ENCODE data around the gene GRAMD2B.

GRAMD2B gene

GRCh38 chr5:126481243-126481642 is 58.0 kb downstream of the GRAMD2B start:
- no peak overlapping the region for H3K4me3 ChIP-seq (ENCODE audit: low read depth, low read length)
- H3K36me3 ChIP-seq (ENCODE audit: control insufficient read depth in 2 of 2, insufficient read depth in 1 of 2, low read length in 2 of 2): peaks cover 0 to 26% of the 10 kb centered on the region in 2 experiments; a peak in 2 of 3 replicates
- POLR2A ChIA-PET: interaction anchor here (0.7 kb wide), 1 partner anchor 1347 kb away, joined by 4 read pairs; no protein-coding TSS in a partner anchor
- H3K9me3 ChIP-seq (ENCODE audit: control insufficient read depth, insufficient read depth, low read depth, low read length): no peaks in the 10 kb centered on the region
- TF ChIP-seq, protein P1, sequence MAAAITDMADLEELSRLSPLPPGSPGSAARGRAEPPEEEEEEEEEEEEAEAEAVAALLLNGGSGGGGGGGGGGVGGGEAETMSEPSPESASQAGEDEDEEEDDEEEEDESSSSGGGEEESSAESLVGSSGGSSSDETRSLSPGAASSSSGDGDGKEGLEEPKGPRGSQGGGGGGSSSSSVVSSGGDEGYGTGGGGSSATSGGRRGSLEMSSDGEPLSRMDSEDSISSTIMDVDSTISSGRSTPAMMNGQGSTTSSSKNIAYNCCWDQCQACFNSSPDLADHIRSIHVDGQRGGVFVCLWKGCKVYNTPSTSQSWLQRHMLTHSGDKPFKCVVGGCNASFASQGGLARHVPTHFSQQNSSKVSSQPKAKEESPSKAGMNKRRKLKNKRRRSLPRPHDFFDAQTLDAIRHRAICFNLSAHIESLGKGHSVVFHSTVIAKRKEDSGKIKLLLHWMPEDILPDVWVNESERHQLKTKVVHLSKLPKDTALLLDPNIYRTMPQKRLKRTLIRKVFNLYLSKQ (tag by site-specific recombination; IDR thresholded peaks at IDR 0.05; ENCODE audit: borderline replicate concordance): no peak
- TF ChIP-seq REPIN1 (tag by site-specific recombination; IDR thresholded peaks at IDR 0.05; ENCODE audit: low read depth) (no peak), PRDM10 (tag by site-specific recombination; IDR thresholded peaks at IDR 0.05) (no peak), ZNF416 (tag by site-specific recombination; IDR thresholded peaks at IDR 0.05) (no peak), ZNF16 (tag by site-specific recombination; IDR thresholded peaks at IDR 0.05; ENCODE audit: low read depth) (no peak), ZNF585B (tag by site-specific recombination; IDR thresholded peaks at IDR 0.05) (no peak), OVOL3 (tag by site-specific recombination; IDR thresholded peaks at IDR 0.05) (no peak), ZNF707 (tag by site-specific recombination; IDR thresholded peaks at IDR 0.05) (no peak), ZNF223 (tag by site-specific recombination; IDR thresholded peaks at IDR 0.05) (no peak), SP3 (tag by site-specific recombination; IDR thresholded peaks at IDR 0.05) (no peak), ZNF362 (tag by site-specific recombination; IDR thresholded peaks at IDR 0.05) (no peak), HOXA7 (CRISPR knock-in tag; IDR thresholded peaks at IDR 0.05; ENCODE audit: borderline replicate concordance) (no peak)
- TF ChIP-seq, protein P2, sequence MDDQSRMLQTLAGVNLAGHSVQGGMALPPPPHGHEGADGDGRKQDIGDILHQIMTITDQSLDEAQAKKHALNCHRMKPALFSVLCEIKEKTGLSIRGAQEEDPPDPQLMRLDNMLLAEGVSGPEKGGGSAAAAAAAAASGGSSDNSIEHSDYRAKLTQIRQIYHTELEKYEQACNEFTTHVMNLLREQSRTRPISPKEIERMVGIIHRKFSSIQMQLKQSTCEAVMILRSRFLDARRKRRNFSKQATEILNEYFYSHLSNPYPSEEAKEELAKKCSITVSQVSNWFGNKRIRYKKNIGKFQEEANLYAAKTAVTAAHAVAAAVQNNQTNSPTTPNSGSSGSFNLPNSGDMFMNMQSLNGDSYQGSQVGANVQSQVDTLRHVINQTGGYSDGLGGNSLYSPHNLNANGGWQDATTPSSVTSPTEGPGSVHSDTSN (CRISPR knock-in tag; IDR thresholded peaks at IDR 0.05): no peak
- TF ChIP-seq, protein P3, sequence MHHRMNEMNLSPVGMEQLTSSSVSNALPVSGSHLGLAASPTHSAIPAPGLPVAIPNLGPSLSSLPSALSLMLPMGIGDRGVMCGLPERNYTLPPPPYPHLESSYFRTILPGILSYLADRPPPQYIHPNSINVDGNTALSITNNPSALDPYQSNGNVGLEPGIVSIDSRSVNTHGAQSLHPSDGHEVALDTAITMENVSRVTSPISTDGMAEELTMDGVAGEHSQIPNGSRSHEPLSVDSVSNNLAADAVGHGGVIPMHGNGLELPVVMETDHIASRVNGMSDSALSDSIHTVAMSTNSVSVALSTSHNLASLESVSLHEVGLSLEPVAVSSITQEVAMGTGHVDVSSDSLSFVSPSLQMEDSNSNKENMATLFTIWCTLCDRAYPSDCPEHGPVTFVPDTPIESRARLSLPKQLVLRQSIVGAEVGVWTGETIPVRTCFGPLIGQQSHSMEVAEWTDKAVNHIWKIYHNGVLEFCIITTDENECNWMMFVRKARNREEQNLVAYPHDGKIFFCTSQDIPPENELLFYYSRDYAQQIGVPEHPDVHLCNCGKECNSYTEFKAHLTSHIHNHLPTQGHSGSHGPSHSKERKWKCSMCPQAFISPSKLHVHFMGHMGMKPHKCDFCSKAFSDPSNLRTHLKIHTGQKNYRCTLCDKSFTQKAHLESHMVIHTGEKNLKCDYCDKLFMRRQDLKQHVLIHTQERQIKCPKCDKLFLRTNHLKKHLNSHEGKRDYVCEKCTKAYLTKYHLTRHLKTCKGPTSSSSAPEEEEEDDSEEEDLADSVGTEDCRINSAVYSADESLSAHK (tag by site-specific recombination; IDR thresholded peaks at IDR 0.05): no peak
- TF ChIP-seq, protein P4, sequence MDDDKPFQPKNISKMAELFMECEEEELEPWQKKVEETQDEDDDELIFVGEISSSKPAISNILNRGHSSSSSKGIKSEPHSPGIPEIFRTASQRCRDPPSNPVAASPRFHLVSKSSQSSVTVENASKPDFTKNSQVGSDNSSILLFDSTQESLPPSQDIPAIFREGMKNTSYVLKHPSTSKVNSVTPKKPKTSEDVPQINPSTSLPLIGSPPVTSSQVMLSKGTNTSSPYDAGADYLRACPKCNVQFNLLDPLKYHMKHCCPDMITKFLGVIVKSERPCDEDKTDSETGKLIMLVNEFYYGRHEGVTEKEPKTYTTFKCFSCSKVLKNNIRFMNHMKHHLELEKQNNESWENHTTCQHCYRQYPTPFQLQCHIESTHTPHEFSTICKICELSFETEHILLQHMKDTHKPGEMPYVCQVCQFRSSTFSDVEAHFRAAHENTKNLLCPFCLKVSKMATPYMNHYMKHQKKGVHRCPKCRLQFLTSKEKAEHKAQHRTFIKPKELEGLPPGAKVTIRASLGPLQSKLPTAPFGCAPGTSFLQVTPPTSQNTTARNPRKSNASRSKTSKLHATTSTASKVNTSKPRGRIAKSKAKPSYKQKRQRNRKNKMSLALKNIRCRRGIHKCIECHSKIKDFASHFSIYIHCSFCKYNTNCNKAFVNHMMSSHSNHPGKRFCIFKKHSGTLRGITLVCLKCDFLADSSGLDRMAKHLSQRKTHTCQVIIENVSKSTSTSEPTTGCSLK (tag by site-specific recombination; IDR thresholded peaks at IDR 0.05): no peak
- no peaks in the 10 kb centered on the region for H3K4me1 ChIP-seq (ENCODE audit: control insufficient read depth, insufficient read depth, low read length)
- CTCF ChIA-PET: interaction anchor here (1.1 kb wide), 1 partner anchor 59 kb away, joined by 3 read pairs; no protein-coding TSS in a partner anchor
- H3K27ac ChIP-seq (ENCODE audit: extremely low read depth, low read depth, low read length): no peak overlapping the region

Data from HEK293 (cell line).